Neutrophil (primary cell): ENCODE data around the gene KDSR.

ENCODE experiments used
- H3K27ac ChIP-seq: fragments of 200-600 bp; sonication (generic); 2 replicates; pipeline ENCODE4 v1.5.1; 2016; ENCODE audit warnings: mild to moderate bottlenecking, moderate library complexity
- H3K27me3 ChIP-seq: fragments of 200-600 bp; sonication (generic); 2 replicates; pipeline ENCODE4 v1.6.0; 2016; ENCODE audit warnings: mild to moderate bottlenecking
- H3K36me3 ChIP-seq: fragments of 200-600 bp; sonication (generic); 2 replicates; pipeline ENCODE4 v1.5.1; 2017
- H3K4me1 ChIP-seq, 2 experiments: fragments of 200-600 bp in 1 of 2; sonication (generic) in 1 of 2; 1 replicate in 1 of 2; 2 replicates in 1 of 2; pipeline versions ENCODE4 v1.5.1 to v1.6.1; 2013 to 2016; ENCODE audit warnings: low read depth in 1 of 2, low read length in 1 of 2, mild to moderate bottlenecking in 1 of 2, moderate library complexity in 1 of 2; ENCODE audit not compliant: control insufficient read depth in 1 of 2, insufficient read depth in 1 of 2
- H3K4me3 ChIP-seq, 2 experiments: fragments of 200-600 bp in 1 of 2; sonication (generic) in 1 of 2; 1 replicate in 1 of 2; 2 replicates in 1 of 2; pipeline ENCODE4 v1.5.1; 2013 to 2016; ENCODE audit warnings: low read depth in 1 of 2, low read length in 1 of 2, mild to moderate bottlenecking in 1 of 2, moderate library complexity in 1 of 2
- H3K9me3 ChIP-seq: fragments of 200-600 bp; sonication (generic); 2 replicates; pipeline ENCODE4 v1.5.1; 2016
- TF ChIP-seq, protein P1 (sequence below): fragments of 200-600 bp; sonication (generic); IDR thresholded peaks from 2 replicates; pipeline ENCODE4 v1.5.1; 2016; ENCODE audit warnings: antibody characterized with exemption

The KDSR gene

DNA sequence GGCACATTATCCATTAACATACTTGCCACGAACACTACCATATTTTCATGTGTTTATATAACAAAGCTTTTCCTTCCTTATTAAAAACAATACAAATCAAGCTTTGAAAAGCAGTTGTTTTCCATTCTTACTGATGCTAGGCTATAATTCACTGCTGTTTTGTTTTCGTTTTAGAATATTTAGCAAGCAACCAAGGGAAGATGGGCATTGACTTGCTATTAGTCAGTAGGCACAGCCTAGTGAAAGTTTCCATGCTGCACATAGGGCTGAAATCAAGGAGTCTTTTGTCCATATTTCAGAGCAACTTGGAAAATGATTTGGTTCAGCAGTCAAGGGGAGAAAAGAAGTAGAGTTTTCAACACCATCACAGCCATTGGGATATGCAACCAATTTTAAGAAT is 78.7 kb downstream of the KDSR start:
- Histone ChIP-seq H3K4me3 (no peak overlapping the region), H3K36me3 (no peaks in the 10 kb centered on the region), H3K4me1 (peaks cover 0 to 9% of the 10 kb centered on the region in 2 experiments), H3K27ac (no peak overlapping the region), H3K27me3 (no peaks in the 10 kb centered on the region), H3K9me3 (no peaks in the 10 kb centered on the region)
- TF ChIP-seq, protein P1, sequence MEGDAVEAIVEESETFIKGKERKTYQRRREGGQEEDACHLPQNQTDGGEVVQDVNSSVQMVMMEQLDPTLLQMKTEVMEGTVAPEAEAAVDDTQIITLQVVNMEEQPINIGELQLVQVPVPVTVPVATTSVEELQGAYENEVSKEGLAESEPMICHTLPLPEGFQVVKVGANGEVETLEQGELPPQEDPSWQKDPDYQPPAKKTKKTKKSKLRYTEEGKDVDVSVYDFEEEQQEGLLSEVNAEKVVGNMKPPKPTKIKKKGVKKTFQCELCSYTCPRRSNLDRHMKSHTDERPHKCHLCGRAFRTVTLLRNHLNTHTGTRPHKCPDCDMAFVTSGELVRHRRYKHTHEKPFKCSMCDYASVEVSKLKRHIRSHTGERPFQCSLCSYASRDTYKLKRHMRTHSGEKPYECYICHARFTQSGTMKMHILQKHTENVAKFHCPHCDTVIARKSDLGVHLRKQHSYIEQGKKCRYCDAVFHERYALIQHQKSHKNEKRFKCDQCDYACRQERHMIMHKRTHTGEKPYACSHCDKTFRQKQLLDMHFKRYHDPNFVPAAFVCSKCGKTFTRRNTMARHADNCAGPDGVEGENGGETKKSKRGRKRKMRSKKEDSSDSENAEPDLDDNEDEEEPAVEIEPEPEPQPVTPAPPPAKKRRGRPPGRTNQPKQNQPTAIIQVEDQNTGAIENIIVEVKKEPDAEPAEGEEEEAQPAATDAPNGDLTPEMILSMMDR: no peak

DNA sequence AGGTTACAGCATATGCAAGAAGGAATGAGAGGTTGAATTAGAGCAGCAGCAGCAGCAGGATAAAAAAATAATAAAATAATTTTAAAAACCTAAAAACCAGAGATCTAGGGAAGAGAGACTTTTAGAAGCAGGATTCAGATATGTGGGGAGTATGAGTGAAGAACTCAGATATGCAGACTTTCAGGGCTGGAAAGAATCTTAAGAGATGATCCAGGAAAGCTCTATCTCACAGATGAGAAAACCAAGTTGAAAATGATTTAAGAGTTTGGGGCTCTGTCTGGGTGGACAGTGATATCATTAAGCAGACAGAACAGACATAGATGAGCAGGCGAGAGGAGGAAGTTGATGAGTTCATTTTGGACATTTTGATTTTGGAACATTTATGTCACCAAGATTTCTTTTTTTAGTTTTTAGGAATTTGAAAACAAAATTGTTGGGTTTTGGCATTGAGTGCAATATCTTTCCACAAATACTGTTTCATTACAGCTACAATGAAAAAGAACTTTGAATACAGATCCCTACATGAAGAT is 79.2 kb downstream of the KDSR start:
- TF ChIP-seq, protein P1: no peak
- no peaks in the 10 kb centered on the region for H3K9me3 ChIP-seq
- H3K27ac ChIP-seq: no peak overlapping the region
- H3K4me1 ChIP-seq: peaks cover 0 to 5% of the 10 kb centered on the region in 2 experiments
- no peaks in the 10 kb centered on the region for H3K36me3 ChIP-seq
- H3K27me3 ChIP-seq: no peaks in the 10 kb centered on the region
- H3K4me3 ChIP-seq: no peak overlapping the region

DNA sequence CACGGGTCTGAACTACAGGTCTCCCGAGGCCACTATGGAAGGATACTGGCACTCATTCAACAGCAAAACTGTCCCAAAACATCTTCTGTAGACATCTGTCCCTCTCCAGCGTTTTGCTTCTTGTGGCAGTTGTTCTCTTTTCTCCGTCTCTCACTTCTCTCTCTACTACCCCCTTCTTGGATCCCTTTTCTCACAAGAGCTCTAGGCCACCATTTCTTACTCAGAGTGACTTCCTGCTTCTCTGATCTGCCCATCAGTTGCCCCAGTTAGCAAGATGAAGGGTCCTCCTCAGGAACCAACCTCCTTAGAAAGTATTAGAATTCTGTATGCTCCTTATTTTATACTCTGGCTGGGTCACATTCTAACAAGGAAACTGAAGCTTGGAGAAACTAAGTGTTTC is 80.1 kb downstream of the KDSR start:
- Histone ChIP-seq H3K4me3 (no peak overlapping the region), H3K27me3 (no peaks in the 10 kb centered on the region), H3K9me3 (no peaks in the 10 kb centered on the region), H3K36me3 (no peaks in the 10 kb centered on the region), H3K4me1 (no peaks in the 10 kb centered on the region), H3K27ac (no peak overlapping the region)
- TF ChIP-seq, protein P1: no peak

DNA sequence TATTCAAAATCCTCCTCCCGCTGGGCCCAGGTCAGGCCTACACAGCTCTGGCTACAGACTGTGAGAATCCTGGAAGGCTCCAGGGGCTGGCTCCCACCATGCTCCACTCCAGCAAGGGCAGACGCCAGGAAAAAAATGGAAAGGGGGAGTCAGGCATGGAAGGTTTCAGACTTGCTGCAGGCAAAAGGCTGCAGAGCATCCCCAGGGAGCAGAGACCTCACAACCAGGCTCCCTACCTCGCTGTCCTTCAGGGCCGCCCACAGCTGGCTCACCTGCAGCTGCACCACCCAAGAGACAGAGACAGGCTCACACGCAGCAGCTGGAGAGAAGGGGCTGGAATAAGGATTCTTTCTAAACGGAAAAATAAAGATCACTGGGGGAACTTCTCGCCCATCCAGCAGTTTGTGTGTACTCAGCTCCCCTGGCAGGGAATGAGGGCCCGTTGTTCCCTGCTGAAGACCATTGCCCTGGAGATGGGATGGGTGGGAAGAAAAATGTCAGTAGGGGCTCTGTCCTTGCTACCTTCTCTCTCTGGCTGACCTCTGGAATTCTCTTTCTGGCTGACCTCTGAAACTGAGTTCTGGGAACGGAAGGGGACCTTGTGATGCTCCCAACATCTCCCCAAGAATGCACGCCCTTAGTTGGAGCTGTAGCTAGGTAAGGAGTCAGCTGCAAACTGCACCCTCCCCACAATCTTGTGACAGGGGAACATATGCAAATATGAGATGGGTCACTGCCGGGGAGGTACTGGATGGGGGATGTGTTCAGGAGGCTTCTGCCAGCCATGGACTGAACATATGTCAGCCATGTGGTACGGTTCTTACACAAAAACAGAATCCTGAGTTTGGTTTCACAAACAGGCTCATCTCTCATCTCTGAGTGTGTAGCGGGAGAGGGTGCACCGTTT is 81.9 kb downstream of the KDSR start:
- Histone ChIP-seq H3K4me1 (no peaks in the 10 kb centered on the region), H3K27ac (no peak overlapping the region)
- TF ChIP-seq, protein P1: no peak

GRCh38 chr18:63284173-63284799 is 82.7 kb downstream of the KDSR start:
- no peaks in the 10 kb centered on the region for H3K36me3 ChIP-seq
- no peak overlapping the region for H3K27ac ChIP-seq
- no peaks in the 10 kb centered on the region for H3K4me1 ChIP-seq
- no peak overlapping the region for H3K4me3 ChIP-seq
- H3K27me3 ChIP-seq: no peaks in the 10 kb centered on the region
- TF ChIP-seq, protein P1: no peak
- H3K9me3 ChIP-seq: no peaks in the 10 kb centered on the region

More for the DNA sequence above, 81.9 kb downstream of the KDSR start:
- no peaks in the 10 kb centered on the region for H3K36me3 ChIP-seq
- no peaks in the 10 kb centered on the region for H3K27me3 ChIP-seq
- H3K4me3 ChIP-seq: no peak overlapping the region
- no peaks in the 10 kb centered on the region for H3K9me3 ChIP-seq
